Vagina (tissue), 2 donors: ENCODE data around the gene VCX2.

Source experiments
- POLR2AphosphoS5 ChIP-seq, 2 donors: sonication (generic); formaldehyde crosslinking; IDR thresholded peaks; one replicate each; pipeline ENCODE4 v1.9.0; 2017; ENCODE audit warnings: antibody characterized with exemption in 2 of 2, mild to moderate bottlenecking in 2 of 2, low read depth in 1 of 2; ENCODE audit not compliant: insufficient read depth in 1 of 2
- TF ChIP-seq, protein P1 (sequence below), 3 experiments: fragments of 450-650 bp in 2 of 3; fragments of 200-600 bp in 1 of 3; sonication (generic) in 1 of 3; IDR thresholded peaks; one replicate each; pipeline ENCODE4 v1.5.1; 2017 to 2019; ENCODE audit warnings: antibody characterized with exemption in 3 of 3, mild to moderate bottlenecking in 2 of 3, moderate library complexity in 2 of 3

DNA sequence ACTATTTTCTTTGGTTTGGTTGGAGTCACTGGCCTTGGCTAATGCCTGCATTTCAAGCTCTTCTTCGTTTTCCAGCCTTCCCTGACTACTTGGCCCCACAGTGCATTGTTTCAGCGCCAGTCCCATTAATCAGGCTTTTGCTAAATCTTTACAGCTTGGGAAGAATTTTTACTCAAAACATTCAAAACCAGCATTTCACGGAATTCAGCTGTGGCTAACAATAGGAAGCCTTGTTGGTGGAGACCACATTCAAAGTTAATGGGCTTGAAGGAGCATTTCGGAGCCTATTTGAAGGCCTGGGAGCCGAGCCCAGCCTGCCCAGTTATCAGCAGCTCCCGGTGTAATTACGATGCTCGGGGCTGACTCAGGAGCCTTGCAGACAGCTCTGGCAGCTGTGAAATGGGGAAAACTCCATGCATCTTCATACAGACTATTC lies 30.8 kb upstream of the VCX2 start:
- TF ChIP-seq, protein P1, sequence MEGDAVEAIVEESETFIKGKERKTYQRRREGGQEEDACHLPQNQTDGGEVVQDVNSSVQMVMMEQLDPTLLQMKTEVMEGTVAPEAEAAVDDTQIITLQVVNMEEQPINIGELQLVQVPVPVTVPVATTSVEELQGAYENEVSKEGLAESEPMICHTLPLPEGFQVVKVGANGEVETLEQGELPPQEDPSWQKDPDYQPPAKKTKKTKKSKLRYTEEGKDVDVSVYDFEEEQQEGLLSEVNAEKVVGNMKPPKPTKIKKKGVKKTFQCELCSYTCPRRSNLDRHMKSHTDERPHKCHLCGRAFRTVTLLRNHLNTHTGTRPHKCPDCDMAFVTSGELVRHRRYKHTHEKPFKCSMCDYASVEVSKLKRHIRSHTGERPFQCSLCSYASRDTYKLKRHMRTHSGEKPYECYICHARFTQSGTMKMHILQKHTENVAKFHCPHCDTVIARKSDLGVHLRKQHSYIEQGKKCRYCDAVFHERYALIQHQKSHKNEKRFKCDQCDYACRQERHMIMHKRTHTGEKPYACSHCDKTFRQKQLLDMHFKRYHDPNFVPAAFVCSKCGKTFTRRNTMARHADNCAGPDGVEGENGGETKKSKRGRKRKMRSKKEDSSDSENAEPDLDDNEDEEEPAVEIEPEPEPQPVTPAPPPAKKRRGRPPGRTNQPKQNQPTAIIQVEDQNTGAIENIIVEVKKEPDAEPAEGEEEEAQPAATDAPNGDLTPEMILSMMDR (IDR thresholded peaks at IDR 0.05), result no peak
- no peak for TF ChIP-seq POLR2AphosphoS5 (IDR thresholded peaks at IDR 0.05; ENCODE audit: insufficient read depth in 1 of 2, low read depth in 1 of 2)
